Epidermal melanocyte (primary cell): ENCODE measurements around the gene HSP90AB1.

Experiments
- DNase-seq: peaks from one replicate; pipeline ENCODE4 v3.0.0; 2011; ENCODE audit warnings: low spot score; ENCODE audit not compliant: insufficient read length

Gene HSP90AB1

GRCh38 chr6:44268095-44268628 lies 21.3 kb downstream of the HSP90AB1 start:
- DNase-seq = peak; percentile 53

- no peak for DNase-seq
These were observed 22.4 kb downstream of the HSP90AB1 start for GRCh38 chr6:44269178-44269920.

GRCh38 chr6:44269921-44270525 lies 23.1 kb downstream of the HSP90AB1 start, which contains the start of gene TMEM151B:
Gene TMEM151B (plus strand): TSS chr6:44270450. CDS start chr6:44270743, 293 bp downstream.
- DNase-seq = no peak

- DNase-seq = no peak
These were observed 23.9 kb downstream of the HSP90AB1 start for GRCh38 chr6:44270526-44271405.

- DNase-seq = no peak
These were observed 24.5 kb downstream of the HSP90AB1 start for GRCh38 chr6:44271406-44271723.

GRCh38 chr6:44271914-44272313 lies 25.0 kb downstream of the HSP90AB1 start:
- no peak for DNase-seq

GRCh38 chr6:44272529-44272928 lies 25.6 kb downstream of the HSP90AB1 start:
- DNase-seq = no peak

- no peak for DNase-seq
These were observed 26.2 kb downstream of the HSP90AB1 start for GRCh38 chr6:44272999-44273566.

GRCh38 chr6:44273617-44274016 lies 26.7 kb downstream of the HSP90AB1 start:
- no peak for DNase-seq

GRCh38 chr6:44275271-44275748 lies 28.4 kb downstream of the HSP90AB1 start:
- no peak for DNase-seq

GRCh38 chr6:44275749-44276648 lies 29.1 kb downstream of the HSP90AB1 start:
- DNase-seq = no peak

- DNase-seq = no peak
These were observed 30.1 kb downstream of the HSP90AB1 start for GRCh38 chr6:44276667-44277640.

- no peak for DNase-seq
These were observed 30.9 kb downstream of the HSP90AB1 start for GRCh38 chr6:44277763-44278162.

GRCh38 chr6:44278315-44278714 lies 31.4 kb downstream of the HSP90AB1 start:
- no peak for DNase-seq

- no peak for DNase-seq
These were observed 32.1 kb downstream of the HSP90AB1 start for GRCh38 chr6:44278774-44279697.

GRCh38 chr6:44284121-44284520 lies 37.2 kb downstream of the HSP90AB1 start:
- DNase-seq = no peak

- no peak for DNase-seq
These were observed 38.0 kb downstream of the HSP90AB1 start for GRCh38 chr6:44284867-44285266.
